Lower leg skin (tissue), 4 donors: Measurements from ENCODE around the gene ERN1. TPM values are rescaled to one million over a fixed set of nuclear protein-coding genes. Genes with fewer than 3 reads are reported as not detected.
"Not testable (repeated sequence)": the region's sequence is repeated elsewhere in the genome, so short reads cannot be mapped to it uniquely, and the experiment has no call there.

Experiments
- DNase-seq, 2 donors: peaks; one replicate each; pipeline ENCODE4 v3.0.0-alpha.2; 2019; ENCODE audit warnings: low spot score in 2 of 2
- H3K4me3 ChIP-seq: fragments of 200-600 bp; sonication (generic); 2 replicates; pipeline ENCODE4 v1.5.1; 2017; ENCODE audit warnings: mild to moderate bottlenecking, low read depth; ENCODE audit not compliant: poor library complexity, severe bottlenecking
- POLR2A ChIP-seq, 2 donors: fragments of 450-650 bp; IDR thresholded peaks; one replicate each; pipeline ENCODE4 v1.6.1; 2016 to 2017; ENCODE audit warnings: antibody characterized with exemption in 2 of 2, mild to moderate bottlenecking in 1 of 2, moderate library complexity in 1 of 2
- WGBS, 2 donors: methylation state at CpG; one replicate each; pipeline ENCODE4 v1.1.5; 2018; 5-methylcytosine and 5-hydroxymethylcytosine counted together
- intact Hi-C: fragments of 100-400 bp; cut with DNase I; formaldehyde crosslinking; loops from one replicate; pipeline ENCODE4 v1.15.0; 2023; ENCODE audit warnings: low total_unique reads
- total RNA-seq, 4 donors: library from RNA; depleted of rRNA; stranded (reverse); fragments of >200 nt; gene quantifications; one replicate each; pipeline ENCODE4 v1.1.0, GENCODE V29; 2016
- TF ChIP-seq, protein P1 (sequence below), 3 donors: fragments of 450-650 bp; IDR thresholded peaks; one replicate each; pipeline ENCODE4 v1.5.1; 2016; ENCODE audit warnings: antibody characterized with exemption in 3 of 3, mild to moderate bottlenecking in 3 of 3, moderate library complexity in 2 of 3

The ERN1 gene
- 10 to 100 TPM; 18.2 to 44.0 (median 22.8) TPM for total RNA-seq

DNA sequence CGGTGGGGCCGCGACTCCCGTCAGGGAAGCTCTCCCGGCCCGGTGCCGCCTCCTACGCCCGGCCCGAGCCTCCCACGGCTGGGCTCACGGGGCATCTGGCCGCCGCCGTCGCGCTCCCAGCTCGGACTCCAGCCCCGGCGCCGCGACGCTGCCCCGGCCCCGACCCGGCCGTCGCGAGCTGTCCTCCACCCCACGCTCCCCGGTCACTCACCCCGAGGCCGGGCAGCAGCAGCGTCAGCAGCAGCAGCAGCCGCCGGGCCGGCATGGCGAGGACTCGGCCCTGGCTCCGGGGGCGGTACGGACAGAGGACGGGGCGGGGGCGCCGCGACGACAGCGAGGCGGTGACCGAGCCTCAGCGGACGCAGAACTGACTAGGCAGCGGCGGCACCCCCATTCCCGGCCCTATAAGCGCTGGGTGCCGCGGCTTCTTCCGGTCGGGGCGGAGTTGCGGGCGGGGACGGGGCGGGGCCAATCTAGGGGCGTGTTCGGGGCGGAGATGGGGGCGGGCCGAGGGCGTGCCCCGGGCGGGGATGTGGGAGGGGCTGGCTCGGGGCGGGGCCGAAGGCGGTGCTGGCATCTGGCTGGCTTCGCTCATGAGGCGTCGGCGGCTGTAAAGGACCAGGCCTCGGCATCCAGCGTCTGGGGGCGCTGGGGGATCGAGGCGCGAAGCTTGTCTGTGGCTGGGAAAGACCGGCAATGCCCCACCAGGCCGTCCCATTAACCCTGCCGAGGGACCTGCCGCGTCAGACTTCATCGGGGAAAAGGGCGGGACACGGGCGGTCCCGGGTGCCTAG lies at the start of gene ERN1:
ERN1 (minus strand) TSS at position 380 of the 794 bp plus-strand sequence; CDS start at position 265, 115 bp downstream.
- peak within 1 kb of the TSS; percentile 71 for H3K4me3 ChIP-seq
- no peak for TF ChIP-seq POLR2A (IDR thresholded peaks at IDR 0.05)
- TF ChIP-seq, protein P1, sequence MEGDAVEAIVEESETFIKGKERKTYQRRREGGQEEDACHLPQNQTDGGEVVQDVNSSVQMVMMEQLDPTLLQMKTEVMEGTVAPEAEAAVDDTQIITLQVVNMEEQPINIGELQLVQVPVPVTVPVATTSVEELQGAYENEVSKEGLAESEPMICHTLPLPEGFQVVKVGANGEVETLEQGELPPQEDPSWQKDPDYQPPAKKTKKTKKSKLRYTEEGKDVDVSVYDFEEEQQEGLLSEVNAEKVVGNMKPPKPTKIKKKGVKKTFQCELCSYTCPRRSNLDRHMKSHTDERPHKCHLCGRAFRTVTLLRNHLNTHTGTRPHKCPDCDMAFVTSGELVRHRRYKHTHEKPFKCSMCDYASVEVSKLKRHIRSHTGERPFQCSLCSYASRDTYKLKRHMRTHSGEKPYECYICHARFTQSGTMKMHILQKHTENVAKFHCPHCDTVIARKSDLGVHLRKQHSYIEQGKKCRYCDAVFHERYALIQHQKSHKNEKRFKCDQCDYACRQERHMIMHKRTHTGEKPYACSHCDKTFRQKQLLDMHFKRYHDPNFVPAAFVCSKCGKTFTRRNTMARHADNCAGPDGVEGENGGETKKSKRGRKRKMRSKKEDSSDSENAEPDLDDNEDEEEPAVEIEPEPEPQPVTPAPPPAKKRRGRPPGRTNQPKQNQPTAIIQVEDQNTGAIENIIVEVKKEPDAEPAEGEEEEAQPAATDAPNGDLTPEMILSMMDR (IDR thresholded peaks at IDR 0.05), result no peak
- 0 to 1% methylated on average over 19 to 49 of the region's 98 CpGs for WGBS, 2 donors
- intact Hi-C loops, result loop anchor here (5.0 to 10.0 kb wide), 3 partner anchors 65 to 215 kb away; partner anchors contain the start of genes CSHL1 and GH1
- DNase-seq, result peak; percentile 89 to 98

DNA sequence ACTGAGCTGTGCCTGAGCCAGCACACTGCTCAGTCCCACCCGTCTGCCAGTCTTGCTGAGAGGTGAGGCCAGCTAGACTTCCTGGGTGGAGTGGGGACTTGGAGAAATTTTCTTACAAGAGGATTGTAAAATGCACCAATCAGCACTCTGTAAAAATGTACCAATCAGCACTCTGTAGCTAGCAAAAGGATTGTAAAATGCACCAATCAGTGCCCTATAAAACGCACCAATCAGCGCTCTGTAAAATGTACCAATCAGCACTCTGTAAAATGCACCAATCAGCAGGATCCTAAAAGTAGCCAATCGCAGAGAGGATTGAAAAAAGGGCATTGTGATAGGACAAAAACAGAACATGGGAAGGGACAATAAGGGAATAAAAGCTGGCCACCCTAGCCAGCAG lies 49.1 kb upstream of the ERN1 start:
- H3K4me3 ChIP-seq, intact Hi-C loops, DNase-seq: not testable (repeated sequence)
- WGBS, 2 donors, result 47 to 69% methylated on average over 4 of the region's 4 CpGs

DNA sequence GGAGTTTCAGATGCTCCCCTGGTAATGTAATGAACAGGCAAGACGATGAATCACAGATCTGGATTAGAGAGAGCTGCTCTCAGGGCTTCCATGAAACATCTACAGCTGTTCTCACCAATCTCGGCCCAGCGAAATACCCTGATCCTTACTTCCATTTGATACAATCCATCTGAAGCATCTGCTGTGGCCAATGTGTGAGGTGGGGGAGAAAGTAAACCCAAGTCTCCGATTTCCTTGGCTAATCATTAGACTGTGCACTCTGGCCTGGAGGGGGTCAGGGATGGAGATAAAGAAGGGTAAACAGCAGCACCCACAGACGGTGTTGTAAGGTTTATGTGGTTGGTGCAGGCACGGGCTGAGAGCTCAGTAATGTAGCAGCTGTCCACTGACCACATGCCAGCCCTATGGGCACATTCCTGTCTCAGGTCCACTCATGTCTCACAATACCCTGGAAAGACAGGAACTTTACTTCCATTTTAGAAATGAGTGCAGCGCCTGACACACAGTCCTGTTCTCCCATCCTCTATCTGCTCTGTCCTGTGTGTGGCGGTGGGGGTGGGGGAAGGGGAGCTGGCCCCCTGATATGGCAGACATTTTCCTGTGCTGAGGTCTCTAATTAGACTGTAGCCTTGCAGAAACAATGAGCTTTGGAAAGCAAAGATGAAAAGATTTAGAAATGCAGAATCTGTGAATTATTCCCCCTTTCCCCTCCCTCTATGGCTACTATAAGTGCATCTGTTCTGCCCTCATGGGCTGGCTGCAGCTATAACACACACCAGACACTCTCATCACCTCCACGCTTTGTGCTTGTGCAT lies 48.3 kb upstream of the ERN1 start:
- intact Hi-C loops, result no loop called here
- no peak for DNase-seq
- H3K4me3 ChIP-seq, result no peak overlapping the region
- WGBS, 2 donors, result 80 to 85% methylated on average over 9 of the region's 9 CpGs
- TF ChIP-seq POLR2A (IDR thresholded peaks at IDR 0.05), result no peak
- TF ChIP-seq, protein P1 (IDR thresholded peaks at IDR 0.05), result peak in 1 of 3 donors; percentile 47

DNA sequence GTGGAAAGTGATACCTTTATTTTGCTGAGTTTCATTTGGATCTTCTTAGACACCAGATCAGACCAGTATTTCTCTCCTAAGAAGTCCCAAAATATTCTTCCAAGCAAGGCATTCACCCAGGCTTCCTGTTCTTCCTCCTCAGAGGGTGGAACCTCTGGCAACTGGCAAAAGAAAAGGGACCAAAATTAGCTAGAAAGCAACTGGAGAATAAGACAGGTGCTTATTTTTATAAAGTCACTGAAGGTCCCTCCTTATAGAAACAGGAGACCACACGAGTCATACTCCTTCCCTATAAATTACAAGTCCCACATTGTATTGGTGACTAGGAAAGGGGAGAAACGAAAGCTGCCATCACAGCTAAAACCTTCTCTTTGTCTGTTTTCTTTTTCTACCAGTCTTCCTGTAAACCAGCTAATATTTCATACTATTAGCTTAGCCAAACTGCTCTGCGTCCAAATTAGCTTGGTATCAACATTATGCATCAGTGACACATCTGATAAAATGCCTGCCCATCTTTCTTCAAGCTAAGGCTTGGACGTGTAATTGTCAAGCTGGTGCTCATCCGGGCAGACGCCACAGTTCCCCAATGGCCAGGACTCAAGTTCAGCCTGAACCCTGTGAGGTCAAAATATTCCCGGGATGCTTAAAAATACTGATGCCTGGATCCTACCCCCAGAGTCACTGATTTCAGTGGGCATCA lies 47.5 kb upstream of the ERN1 start:
- H3K4me3 ChIP-seq, result no peak overlapping the region
- DNase-seq, result no peak
- TF ChIP-seq, protein P1 (IDR thresholded peaks at IDR 0.05), result no peak
- TF ChIP-seq POLR2A (IDR thresholded peaks at IDR 0.05), result no peak
- 82 to 83% methylated on average over 7 of the region's 7 CpGs for WGBS, 2 donors
- intact Hi-C loops, result no loop called here

DNA sequence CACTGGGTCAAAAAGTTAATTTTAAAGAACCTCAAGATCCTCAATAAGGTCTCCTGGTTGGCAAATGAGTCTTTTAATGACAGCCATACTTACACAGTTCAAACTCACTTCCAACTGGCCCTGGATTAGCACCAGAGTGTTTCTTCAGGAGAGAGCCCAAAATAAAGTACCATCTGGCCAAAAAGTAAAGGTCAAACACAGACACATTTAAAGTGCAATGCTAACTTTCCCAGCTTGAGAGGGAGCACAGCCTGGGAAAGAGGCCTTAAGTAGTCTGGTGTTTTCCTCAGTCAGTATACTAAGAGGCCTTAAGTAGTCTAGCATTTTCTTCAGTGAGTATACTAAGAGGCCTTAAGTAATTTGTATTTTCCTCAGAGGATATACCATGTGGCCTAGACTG lies 46.6 kb upstream of the ERN1 start:
- no peak for DNase-seq
- TF ChIP-seq POLR2A (IDR thresholded peaks at IDR 0.05), result no peak
- TF ChIP-seq, protein P1 (IDR thresholded peaks at IDR 0.05), result no peak
- intact Hi-C loops, result no loop called here
- H3K4me3 ChIP-seq, result no peak overlapping the region
